ENCODE results near the gene TBC1D5.

GRCh38 chr3:17535274-17535673 is 207.2 kb downstream of the TBC1D5 start:
- TF ChIP-seq CTCF (IDR thresholded peaks at IDR 0.05) (no peak), POLR2A (IDR thresholded peaks at IDR 0.05) (no peak)
